Activated CD4-positive, CD25-positive, alpha-beta regulatory T cell treated with anti-CD3 and anti-CD28 coated beads, Interleukin-2, amount 50 U/mL, for 16 hours (primary cell): ENCODE results near the gene ZNRD2.

Source experiments
- DNase-seq: peaks from one replicate; pipeline ENCODE4 v3.0.0-alpha.2; 2020; ENCODE audit warnings: low read depth, low spot score

Gene ZNRD2

GRCh38 chr11:65538232-65538914, 31.9 kb upstream of the ZNRD2 start:
- DNase-seq: no peak

GRCh38 chr11:65538915-65539743, 31.1 kb upstream of the ZNRD2 start:
- no peak for DNase-seq

GRCh38 chr11:65539744-65540289, 30.5 kb upstream of the ZNRD2 start:
- no peak for DNase-seq

GRCh38 chr11:65540290-65541092, 29.8 kb upstream of the ZNRD2 start:
- DNase-seq: peak; percentile 72

- DNase-seq: no peak
These were observed 28.9 kb upstream of the ZNRD2 start for GRCh38 chr11:65541093-65541982.

GRCh38 chr11:65542738-65543390, 27.4 kb upstream of the ZNRD2 start:
- DNase-seq: no peak

- DNase-seq: no peak
These were observed 24.4 kb upstream of the ZNRD2 start for GRCh38 chr11:65545853-65546216.

- DNase-seq: peak; percentile 93
These were observed 23.9 kb upstream of the ZNRD2 start for GRCh38 chr11:65546217-65546958.

GRCh38 chr11:65547446-65548125, 22.7 kb upstream of the ZNRD2 start:
- DNase-seq: no peak

GRCh38 chr11:65548395-65548794, 21.9 kb upstream of the ZNRD2 start:
- DNase-seq: no peak

- no peak for DNase-seq
These were observed 21.2 kb upstream of the ZNRD2 start for GRCh38 chr11:65549096-65549495.

- DNase-seq: no peak
These were observed 18.5 kb upstream of the ZNRD2 start for GRCh38 chr11:65551572-65552387.

GRCh38 chr11:65552388-65552951, 17.8 kb upstream of the ZNRD2 start:
- no peak for DNase-seq

GRCh38 chr11:65553301-65554001, 16.8 kb upstream of the ZNRD2 start:
- peak; percentile 35 for DNase-seq

GRCh38 chr11:65554057-65554818, 16.0 kb upstream of the ZNRD2 start:
- no peak for DNase-seq

- DNase-seq: no peak
These were observed 15.3 kb upstream of the ZNRD2 start for GRCh38 chr11:65554842-65555430.
